BLaER1 (cell line): ENCODE results near the gene TMEM47.

Experiments used
- H3K27ac ChIP-seq: shearing (Covaris generic); formaldehyde crosslinking; 2 replicates; pipeline ENCODE4 v1.8.1; 2022
- H3K27me3 ChIP-seq: shearing (Covaris generic); formaldehyde crosslinking; 2 replicates; pipeline ENCODE4 v1.8.1; 2022
- H3K36me3 ChIP-seq: shearing (Covaris generic); formaldehyde crosslinking; 2 replicates; pipeline ENCODE4 v1.8.1; 2022
- H3K4me1 ChIP-seq: shearing (Covaris generic); formaldehyde crosslinking; 2 replicates; pipeline ENCODE4 v1.8.1; 2022
- H3K4me2 ChIP-seq: shearing (Covaris generic); formaldehyde crosslinking; 2 replicates; pipeline ENCODE4 v1.8.1; 2022
- H3K4me3 ChIP-seq: shearing (Covaris generic); formaldehyde crosslinking; 2 replicates; pipeline ENCODE4 v1.8.1; 2022
- H3K9ac ChIP-seq: shearing (Covaris generic); formaldehyde crosslinking; 2 replicates; pipeline ENCODE4 v1.8.1; 2022
- H3K9me3 ChIP-seq: shearing (Covaris generic); formaldehyde crosslinking; 2 replicates; pipeline ENCODE4 v1.8.1; 2022
- H4K20me1 ChIP-seq: shearing (Covaris generic); formaldehyde crosslinking; 2 replicates; pipeline ENCODE4 v1.8.1; 2022
- Cebpa-rat ChIP-seq: shearing (Covaris generic); IDR thresholded peaks from 2 replicates; pipeline ENCODE4 v1.8.1; 2022

Gene TMEM47

DNA sequence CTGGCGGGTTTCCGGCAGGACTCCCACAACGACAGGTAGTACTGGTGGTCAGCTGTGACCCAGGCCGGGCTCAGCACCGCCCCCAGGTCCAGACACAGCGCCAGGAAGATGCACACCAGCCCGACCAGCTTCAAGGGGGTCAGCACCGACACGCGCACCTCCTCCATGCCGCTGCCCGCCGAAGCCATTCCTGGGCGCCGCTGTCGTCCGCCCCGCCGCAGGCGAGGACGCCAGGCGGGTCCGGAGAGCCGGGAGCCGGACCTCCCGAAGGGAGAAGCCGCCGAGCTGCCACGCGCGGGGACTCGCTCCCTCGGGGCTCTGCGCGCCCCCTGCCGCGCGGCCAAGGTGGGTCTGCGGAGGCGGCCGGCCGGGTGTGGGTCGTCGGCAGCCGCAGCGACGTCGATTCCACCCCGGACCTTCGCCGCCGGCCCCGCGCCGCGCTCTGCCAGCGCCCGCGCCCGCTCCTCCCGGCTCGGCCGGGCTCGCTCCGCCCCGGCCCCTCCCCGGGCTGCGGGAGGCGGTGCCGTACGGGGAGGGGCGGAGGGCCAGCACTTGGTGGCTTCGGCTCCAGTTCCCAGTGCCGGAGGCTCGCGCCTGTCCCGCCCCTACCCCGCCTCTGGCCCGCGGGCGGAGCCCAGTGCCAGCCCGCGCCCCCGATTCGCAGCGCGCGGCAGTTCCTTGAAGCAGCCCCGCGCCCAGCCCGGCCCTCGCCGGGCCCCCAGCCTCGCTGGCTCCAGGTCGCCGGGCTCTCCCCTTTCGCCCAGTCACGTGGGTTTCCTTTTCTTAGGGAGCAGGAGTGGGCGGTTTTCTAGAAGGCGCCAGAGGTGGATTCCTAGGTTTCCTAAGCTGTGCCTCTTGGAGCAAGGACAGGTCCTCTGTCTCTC lies at the start of gene TMEM47:
TMEM47 (minus strand) TSS at position 444 of the 884 bp plus-strand sequence; CDS start at position 188, 256 bp downstream.
- H4K20me1 ChIP-seq = peaks cover 4% of the 10 kb centered on the region; the same call in 1 of the 2 replicates
- H3K4me3 ChIP-seq = no peak within 1 kb of the TSS
- TF ChIP-seq Cebpa-rat = no peak
- H3K9me3 ChIP-seq = peaks cover 19% of the 10 kb centered on the region
- no peak within 1 kb of the TSS for H3K9ac ChIP-seq
- H3K27ac ChIP-seq = no peak within 1 kb of the TSS
- peaks cover 73% of the 10 kb centered on the region for H3K27me3 ChIP-seq
- H3K4me2 ChIP-seq = no peak within 1 kb of the TSS
- H3K36me3 ChIP-seq = no peaks in the 10 kb centered on the region
- H3K4me1 ChIP-seq = no peaks in the 10 kb centered on the region

GRCh38 chrX:34687095-34687494 lies 30.0 kb upstream of the TMEM47 start:
- no peak overlapping the region for H3K4me3 ChIP-seq
- H3K36me3 ChIP-seq = no peaks in the 10 kb centered on the region
- H3K4me1 ChIP-seq = no peaks in the 10 kb centered on the region
- H3K9me3 ChIP-seq = peaks cover 9% of the 10 kb centered on the region
- H3K27me3 ChIP-seq = peaks cover 75% of the 10 kb centered on the region
- H4K20me1 ChIP-seq = no peaks in the 10 kb centered on the region
- TF ChIP-seq Cebpa-rat = no peak
- H3K9ac ChIP-seq = no peak overlapping the region
- H3K4me2 ChIP-seq = no peak overlapping the region
- H3K27ac ChIP-seq = no peak overlapping the region

GRCh38 chrX:34659575-34659974 lies 2.5 kb upstream of the TMEM47 start:
- Histone ChIP-seq H3K4me3 (no peak overlapping the region), H3K27ac (no peak overlapping the region), H3K9me3 (peaks cover 19% of the 10 kb centered on the region), H3K4me1 (no peaks in the 10 kb centered on the region), H3K4me2 (no peak overlapping the region), H3K36me3 (no peaks in the 10 kb centered on the region), H3K27me3 (peaks cover 66% of the 10 kb centered on the region), H4K20me1 (peaks cover 4% of the 10 kb centered on the region; the same call in 1 of the 2 replicates), H3K9ac (no peak overlapping the region)
- TF ChIP-seq Cebpa-rat = no peak

DNA sequence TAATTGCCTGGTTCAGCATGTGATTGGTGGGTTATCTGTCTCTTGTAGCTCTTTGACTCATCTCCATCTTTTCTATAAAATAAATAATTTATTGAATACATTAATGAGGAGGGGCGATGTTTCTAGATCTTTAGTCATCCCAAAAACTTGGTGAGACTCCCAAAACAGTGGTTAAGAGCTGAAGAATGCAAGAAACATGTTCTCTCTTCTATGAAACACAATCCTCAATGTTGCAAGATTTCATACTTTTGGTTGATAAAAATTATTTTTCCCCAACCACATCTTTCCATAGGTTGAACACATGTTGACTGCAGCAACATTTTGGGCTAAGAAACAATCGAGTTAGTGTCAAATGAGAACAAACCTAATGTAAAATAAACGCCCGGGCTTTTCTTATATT lies 1.2 kb upstream of the TMEM47 start:
- H3K4me3 ChIP-seq = no peak overlapping the region
- peaks cover 19% of the 10 kb centered on the region for H3K9me3 ChIP-seq
- H3K9ac ChIP-seq = no peak overlapping the region
- H4K20me1 ChIP-seq = peaks cover 4% of the 10 kb centered on the region; the same call in 1 of the 2 replicates
- H3K36me3 ChIP-seq = no peaks in the 10 kb centered on the region
- H3K27ac ChIP-seq = no peak overlapping the region
- H3K27me3 ChIP-seq = peaks cover 67% of the 10 kb centered on the region
- TF ChIP-seq Cebpa-rat = no peak
- no peak overlapping the region for H3K4me2 ChIP-seq
- H3K4me1 ChIP-seq = no peaks in the 10 kb centered on the region

GRCh38 chrX:34657726-34658070 lies 613 bp upstream of the TMEM47 start:
- H3K27ac ChIP-seq = no peak overlapping the region
- H4K20me1 ChIP-seq = peaks cover 4% of the 10 kb centered on the region; the same call in 1 of the 2 replicates
- H3K36me3 ChIP-seq = no peaks in the 10 kb centered on the region
- H3K9ac ChIP-seq = no peak overlapping the region
- peaks cover 71% of the 10 kb centered on the region for H3K27me3 ChIP-seq
- H3K4me1 ChIP-seq = no peaks in the 10 kb centered on the region
- TF ChIP-seq Cebpa-rat = no peak
- H3K4me3 ChIP-seq = no peak overlapping the region
- no peak overlapping the region for H3K4me2 ChIP-seq
- peaks cover 19% of the 10 kb centered on the region for H3K9me3 ChIP-seq

- no peak overlapping the region for H3K9ac ChIP-seq
- peaks cover 73% of the 10 kb centered on the region for H3K27me3 ChIP-seq
- no peaks in the 10 kb centered on the region for H3K36me3 ChIP-seq
- no peaks in the 10 kb centered on the region for H3K4me1 ChIP-seq
- no peak overlapping the region for H3K4me2 ChIP-seq
- H3K27ac ChIP-seq = no peak overlapping the region
- TF ChIP-seq Cebpa-rat = no peak
- H3K9me3 ChIP-seq = peaks cover 19% of the 10 kb centered on the region
- peaks cover 4% of the 10 kb centered on the region; the same call in 1 of the 2 replicates for H4K20me1 ChIP-seq
- no peak overlapping the region for H3K4me3 ChIP-seq
Measured at GRCh38 chrX:34656467-34656841, 631 bp downstream of the TMEM47 start.

DNA sequence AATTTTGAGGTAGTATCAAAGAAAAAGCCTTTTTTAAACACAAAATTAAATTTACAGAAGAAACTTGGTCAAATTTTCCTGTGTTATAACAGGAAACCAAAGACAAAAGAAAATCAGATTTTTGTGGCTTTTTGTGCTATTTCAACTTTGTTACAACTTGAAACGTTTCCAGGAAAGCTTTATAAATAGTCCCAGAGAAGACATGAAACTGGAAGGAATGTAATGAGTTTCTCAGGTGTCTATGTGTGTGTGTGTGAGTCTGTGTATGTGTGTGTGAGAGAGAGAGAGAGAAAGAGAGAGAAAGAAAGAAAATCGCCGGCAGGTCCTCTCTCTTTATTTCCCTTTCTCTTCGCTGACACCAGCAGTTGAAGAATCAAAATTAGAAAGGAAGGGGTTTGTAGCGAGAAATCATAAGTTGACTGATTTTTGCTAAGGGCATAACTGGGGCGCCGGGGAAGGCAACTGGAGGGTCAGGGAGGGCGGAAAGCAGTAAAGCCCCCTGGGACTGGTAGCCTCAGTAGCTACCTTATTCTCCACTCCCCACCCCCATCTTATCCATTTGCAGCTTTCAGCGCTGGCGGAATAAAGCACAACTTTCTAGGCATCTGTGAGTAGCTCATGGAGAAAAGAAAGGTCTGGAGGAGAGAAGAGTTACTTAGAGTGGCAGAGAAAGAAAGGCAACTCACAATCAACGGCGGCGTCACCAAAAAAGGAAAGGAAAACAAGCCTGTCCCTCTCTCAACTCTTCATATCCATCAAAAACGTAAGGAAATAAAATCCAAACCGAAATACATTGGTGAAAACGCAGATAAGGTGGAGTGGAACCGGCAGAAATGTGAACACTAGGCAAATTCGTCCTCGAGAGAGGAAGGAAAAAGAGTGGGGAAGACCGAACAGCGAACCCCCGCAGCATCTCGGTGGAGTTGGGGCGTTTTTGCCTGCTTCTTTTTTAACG lies 1.3 kb downstream of the TMEM47 start:
- Histone ChIP-seq H4K20me1 (peaks cover 4% of the 10 kb centered on the region; the same call in 1 of the 2 replicates), H3K27ac (no peak overlapping the region), H3K9ac (no peak overlapping the region), H3K36me3 (no peaks in the 10 kb centered on the region), H3K4me3 (no peak overlapping the region), H3K27me3 (peaks cover 77% of the 10 kb centered on the region), H3K9me3 (peaks cover 19% of the 10 kb centered on the region), H3K4me1 (no peaks in the 10 kb centered on the region), H3K4me2 (no peak overlapping the region)
- TF ChIP-seq Cebpa-rat = no peak

DNA sequence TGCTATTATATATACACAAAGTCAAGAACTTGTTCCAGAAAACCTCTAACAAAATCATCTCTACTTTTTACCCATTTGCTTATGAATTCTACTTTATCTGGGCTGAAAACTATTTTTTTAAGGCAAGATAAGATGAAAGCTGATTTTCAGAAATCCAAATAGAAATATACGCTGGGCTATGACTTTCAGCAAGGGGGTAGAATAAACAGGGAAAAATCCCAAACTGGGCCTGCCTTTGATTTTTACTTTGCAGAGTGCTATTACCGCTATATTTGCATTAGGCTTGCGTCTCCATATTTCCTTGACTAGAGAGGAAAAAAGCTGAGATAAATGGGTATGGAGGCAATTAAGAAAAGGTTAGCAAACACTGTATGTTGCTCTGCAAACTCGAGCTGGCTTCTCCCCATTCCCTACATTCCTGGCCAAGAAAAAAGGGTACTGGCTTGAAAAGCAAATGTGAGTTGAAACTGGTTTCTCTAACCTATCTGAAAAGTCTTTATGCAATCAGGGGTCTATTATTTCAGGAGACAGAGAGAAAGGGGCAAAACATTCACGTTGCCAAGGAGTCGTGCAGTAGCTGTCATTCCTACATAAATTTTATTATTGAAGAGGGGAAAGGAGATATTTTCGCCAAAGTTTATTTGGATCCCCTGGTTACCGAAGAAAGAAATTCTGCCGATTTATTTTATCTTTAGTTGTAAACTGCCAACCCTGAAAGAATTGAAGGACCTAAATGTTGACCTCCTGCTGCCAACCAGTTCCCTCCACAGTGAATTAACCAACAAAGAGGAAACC lies 2.2 kb downstream of the TMEM47 start:
- no peak for TF ChIP-seq Cebpa-rat
- Histone ChIP-seq H4K20me1 (peaks cover 4% of the 10 kb centered on the region; the same call in 1 of the 2 replicates), H3K27ac (no peak overlapping the region), H3K36me3 (no peaks in the 10 kb centered on the region), H3K9me3 (peaks cover 19% of the 10 kb centered on the region), H3K27me3 (peaks cover 75% of the 10 kb centered on the region), H3K4me2 (no peak overlapping the region), H3K4me1 (no peaks in the 10 kb centered on the region), H3K4me3 (no peak overlapping the region), H3K9ac (no peak overlapping the region)

DNA sequence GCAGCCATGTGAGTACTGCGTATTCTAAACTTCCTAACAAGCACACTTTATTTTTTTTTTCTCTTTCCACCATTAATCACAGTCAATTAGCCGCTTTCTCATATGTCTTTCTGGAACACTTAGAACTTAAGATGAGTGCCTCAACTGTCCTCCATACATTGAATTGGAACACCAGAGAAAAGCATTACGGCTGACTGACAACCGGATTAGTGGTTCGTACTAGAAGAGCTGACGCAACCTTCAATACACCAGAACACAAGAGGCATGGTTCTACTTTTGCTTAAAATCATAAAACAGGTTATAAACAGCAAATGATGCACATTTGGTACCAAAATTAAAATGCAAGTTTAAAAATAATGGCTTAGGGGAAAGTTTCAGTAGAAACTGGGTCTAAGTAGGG lies 3.3 kb downstream of the TMEM47 start:
- Histone ChIP-seq H3K36me3 (no peaks in the 10 kb centered on the region), H3K27me3 (peaks cover 78% of the 10 kb centered on the region), H3K4me2 (no peak overlapping the region), H3K27ac (no peak overlapping the region), H3K4me3 (no peak overlapping the region), H3K4me1 (no peaks in the 10 kb centered on the region), H4K20me1 (peaks cover 4% of the 10 kb centered on the region; the same call in 1 of the 2 replicates), H3K9ac (no peak overlapping the region), H3K9me3 (peaks cover 25% of the 10 kb centered on the region)
- TF ChIP-seq Cebpa-rat = no peak
